Breast epithelium (tissue), 3 donors: ENCODE measurements around the gene REXO4.

Experiments used
- POLR2A ChIP-seq: fragments of 450-650 bp; IDR thresholded peaks from one replicate; pipeline ENCODE4 v1.6.1; 2016; ENCODE audit warnings: antibody characterized with exemption, mild to moderate bottlenecking, moderate library complexity
- TF ChIP-seq, protein P1 (sequence below), 3 donors: fragments of 450-650 bp; IDR thresholded peaks; one replicate each; pipeline ENCODE4 v1.5.1; 2016 to 2017; ENCODE audit warnings: antibody characterized with exemption in 3 of 3, mild to moderate bottlenecking in 3 of 3, moderate library complexity in 3 of 3

DNA sequence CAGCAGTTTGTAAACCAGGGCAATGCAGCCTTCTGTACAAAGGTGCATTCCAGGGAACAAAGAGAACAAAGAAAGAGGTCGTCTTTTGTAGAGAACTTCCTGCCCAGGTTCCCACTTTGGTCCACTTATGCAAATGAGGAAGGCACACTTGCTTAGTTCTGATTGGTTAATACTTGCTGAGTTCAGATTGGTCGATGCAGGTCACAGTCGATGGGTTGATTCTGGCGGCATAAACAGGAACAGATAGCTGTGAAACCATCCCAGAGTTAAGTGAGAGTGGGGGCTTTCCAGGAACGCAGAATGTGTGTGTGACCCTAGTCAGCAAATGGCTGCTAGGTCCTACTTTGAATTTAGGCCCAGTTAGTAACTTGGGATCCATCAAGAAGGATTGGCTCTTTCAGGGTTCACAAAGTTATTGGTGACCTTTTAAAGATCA lies 2.6 kb upstream of the REXO4 start:
- TF ChIP-seq, protein P1, sequence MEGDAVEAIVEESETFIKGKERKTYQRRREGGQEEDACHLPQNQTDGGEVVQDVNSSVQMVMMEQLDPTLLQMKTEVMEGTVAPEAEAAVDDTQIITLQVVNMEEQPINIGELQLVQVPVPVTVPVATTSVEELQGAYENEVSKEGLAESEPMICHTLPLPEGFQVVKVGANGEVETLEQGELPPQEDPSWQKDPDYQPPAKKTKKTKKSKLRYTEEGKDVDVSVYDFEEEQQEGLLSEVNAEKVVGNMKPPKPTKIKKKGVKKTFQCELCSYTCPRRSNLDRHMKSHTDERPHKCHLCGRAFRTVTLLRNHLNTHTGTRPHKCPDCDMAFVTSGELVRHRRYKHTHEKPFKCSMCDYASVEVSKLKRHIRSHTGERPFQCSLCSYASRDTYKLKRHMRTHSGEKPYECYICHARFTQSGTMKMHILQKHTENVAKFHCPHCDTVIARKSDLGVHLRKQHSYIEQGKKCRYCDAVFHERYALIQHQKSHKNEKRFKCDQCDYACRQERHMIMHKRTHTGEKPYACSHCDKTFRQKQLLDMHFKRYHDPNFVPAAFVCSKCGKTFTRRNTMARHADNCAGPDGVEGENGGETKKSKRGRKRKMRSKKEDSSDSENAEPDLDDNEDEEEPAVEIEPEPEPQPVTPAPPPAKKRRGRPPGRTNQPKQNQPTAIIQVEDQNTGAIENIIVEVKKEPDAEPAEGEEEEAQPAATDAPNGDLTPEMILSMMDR (IDR thresholded peaks at IDR 0.05): no peak
- no peak for TF ChIP-seq POLR2A
